Transverse colon (tissue), 4 donors: ENCODE data around the gene PRPF38A. TPM values are rescaled to one million over a fixed set of nuclear protein-coding genes. Genes with fewer than 3 reads are reported as not detected.
A peak's percentile ranks its signal among the peaks of the same experiment; 100 is the strongest.

Experiments
- DNase-seq: peaks from one replicate; pipeline ENCODE4 v3.0.0-alpha.2; 2019
- H3K27ac ChIP-seq, 4 donors: fragments of 200-600 bp; sonication (generic); 2 replicates each; pipeline ENCODE4 v1.5.1; 2016 to 2018; ENCODE audit warnings: inconsistent platforms in 4 of 4
- H3K27me3 ChIP-seq: fragments of 200-600 bp; sonication (generic); 2 replicates; pipeline ENCODE4 v1.5.1; 2017; ENCODE audit warnings: inconsistent platforms
- H3K36me3 ChIP-seq, 4 donors: fragments of 200-600 bp; sonication (generic); 2 replicates each; pipeline ENCODE4 v1.5.1; 2017 to 2019; ENCODE audit warnings: inconsistent platforms in 4 of 4
- H3K4me1 ChIP-seq, 4 donors: fragments of 200-600 bp; sonication (generic); 2 replicates each; pipeline ENCODE4 v1.5.1; 2017 to 2020; ENCODE audit warnings: inconsistent platforms in 4 of 4
- H3K4me3 ChIP-seq, 4 donors: fragments of 200-600 bp; sonication (generic); 1 replicate in 1 of 4; 2 replicates in 3 of 4; pipeline versions ENCODE4 v1.5.1 to v1.6.1; 2017 to 2019; ENCODE audit warnings: inconsistent platforms in 4 of 4
- H3K9me3 ChIP-seq, 2 donors: fragments of 200-600 bp; sonication (generic); 2 replicates each; pipeline ENCODE4 v1.5.1; 2017 to 2019; ENCODE audit warnings: inconsistent platforms in 2 of 2
- EP300 ChIP-seq: sonication (generic); formaldehyde crosslinking; IDR thresholded peaks from one replicate; pipeline ENCODE4 v1.6.1; 2017; ENCODE audit warnings: antibody characterized with exemption, low read depth
- POLR2A ChIP-seq: fragments of 450-650 bp; IDR thresholded peaks from one replicate; pipeline ENCODE4 v1.6.1; 2016; ENCODE audit warnings: antibody characterized with exemption, mild to moderate bottlenecking, moderate library complexity
- POLR2AphosphoS5 ChIP-seq, 3 donors: sonication (generic); formaldehyde crosslinking; IDR thresholded peaks; one replicate each; pipeline ENCODE4 v1.6.1; 2016; ENCODE audit warnings: antibody characterized with exemption in 3 of 3
- WGBS, 2 donors: methylation state at CpG; one replicate each; pipeline ENCODE4 v1.1.5; 2018; ENCODE audit warnings: low coverage in 1 of 2; 5-methylcytosine and 5-hydroxymethylcytosine counted together
- in situ Hi-C, 4 donors: fragments of 200-750 bp; cut with MboI; loops; one replicate each; pipeline versions ENCODE4 v1.15.0 to v1.15.1; 2017; ENCODE audit warnings: low sequenced_read_pairs in 3 of 4, low pct_ligation_motif_present in 1 of 4, low pct_unique_long_range_greater_than_20kb in 1 of 4
- intact Hi-C: fragments of 100-400 bp; cut with DNase I; formaldehyde crosslinking; loops from one replicate; pipeline ENCODE4 v1.15.1; 2023; ENCODE audit warnings: low total_unique reads
- total RNA-seq, 4 donors: library from RNA; depleted of rRNA; stranded (reverse); fragments of >200 nt; gene quantifications; one replicate each; pipeline ENCODE4 v1.1.0, GENCODE V29; 2016
- TF ChIP-seq, protein P1 (sequence below), 5 experiments: fragments of 200-600 bp in 3 of 5; fragments of 450-650 bp in 2 of 5; sonication (generic) in 3 of 5; IDR thresholded peaks; 1 replicate in 2 of 5; 2 replicates in 3 of 5; pipeline ENCODE4 v1.5.1; 2016 to 2017; ENCODE audit warnings: antibody characterized with exemption in 5 of 5, inconsistent platforms in 3 of 5, mild to moderate bottlenecking in 2 of 5, moderate library complexity in 1 of 5

PRPF38A gene
- total RNA-seq, 4 donors from 2014 or later: 4.0 to 25.5 (median 20.1) TPM

DNA sequence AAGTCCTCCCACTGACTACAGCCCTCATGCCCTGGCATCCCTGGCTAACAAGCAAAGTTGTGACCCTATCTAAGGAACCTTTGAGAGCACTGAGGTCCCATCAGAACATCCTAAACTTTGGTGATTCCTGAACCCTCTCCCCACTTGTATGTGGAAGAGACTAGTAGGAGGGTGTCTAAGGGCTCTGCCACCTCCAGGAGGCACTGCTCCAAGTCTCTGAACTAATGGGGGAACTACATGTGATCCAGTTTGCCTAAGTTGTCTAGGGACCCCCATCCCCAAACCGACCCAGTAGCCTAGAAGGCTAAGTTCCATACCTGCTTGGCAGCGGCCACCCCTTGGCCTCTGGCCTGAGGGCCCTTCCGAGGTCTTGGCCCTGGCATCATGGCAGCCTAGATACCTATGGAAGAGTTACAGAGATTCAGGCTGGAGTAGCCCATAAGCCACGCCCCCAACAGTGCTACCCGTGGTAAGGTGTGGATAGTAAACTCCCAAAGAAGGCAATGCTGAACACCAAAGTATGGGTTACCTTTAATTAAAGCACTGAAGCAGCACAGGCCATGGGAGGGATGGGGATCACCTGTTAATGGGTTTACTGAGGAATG lies 40.1 kb upstream of the PRPF38A start:
- DNase-seq: no peak
- Histone ChIP-seq H3K4me1 (peaks cover 6 to 23% (median 17%) of the 10 kb centered on the region in 4 donors), H3K27ac (peak overlapping the region; percentile 93 to 99 (median 96)), H3K9me3 (no peaks in the 10 kb centered on the region), H3K27me3 (no peaks in the 10 kb centered on the region), H3K36me3 (peaks cover 0 to 30% (median 18%) of the 10 kb centered on the region in 4 donors), H3K4me3 (no peak overlapping the region)
- 81% methylated on average over 5 of the region's 5 CpGs; no CpG with 5 or more reads in 1 of the 2 donors for WGBS, 2 donors
- no peak for TF ChIP-seq EP300
- in situ Hi-C loops (no loop called here), intact Hi-C loops (no loop called here)

GRCh38 chr1:52365071-52365745 lies 39.2 kb upstream of the PRPF38A start:
- H3K27ac ChIP-seq: peak overlapping the region; percentile 93 to 99 (median 96)
- peak overlapping the region; percentile 78 to 98 (median 88) for H3K4me3 ChIP-seq
- TF ChIP-seq POLR2A (no peak), POLR2AphosphoS5 (IDR thresholded peaks at IDR 0.05) (peak in 2 of 3 donors; percentile 27 to 39)
- peak; percentile 66 for DNase-seq
- H3K36me3 ChIP-seq: peaks cover 0 to 21% (median 10%) of the 10 kb centered on the region in 4 donors
- intact Hi-C loops: no loop called here
- no peaks in the 10 kb centered on the region for H3K27me3 ChIP-seq
- 6 to 7% methylated on average over 3 to 22 of the region's 22 CpGs for WGBS, 2 donors
- H3K9me3 ChIP-seq: no peaks in the 10 kb centered on the region
- in situ Hi-C loops: no loop called here
- H3K4me1 ChIP-seq: peaks cover 6 to 23% (median 17%) of the 10 kb centered on the region in 4 donors

DNA sequence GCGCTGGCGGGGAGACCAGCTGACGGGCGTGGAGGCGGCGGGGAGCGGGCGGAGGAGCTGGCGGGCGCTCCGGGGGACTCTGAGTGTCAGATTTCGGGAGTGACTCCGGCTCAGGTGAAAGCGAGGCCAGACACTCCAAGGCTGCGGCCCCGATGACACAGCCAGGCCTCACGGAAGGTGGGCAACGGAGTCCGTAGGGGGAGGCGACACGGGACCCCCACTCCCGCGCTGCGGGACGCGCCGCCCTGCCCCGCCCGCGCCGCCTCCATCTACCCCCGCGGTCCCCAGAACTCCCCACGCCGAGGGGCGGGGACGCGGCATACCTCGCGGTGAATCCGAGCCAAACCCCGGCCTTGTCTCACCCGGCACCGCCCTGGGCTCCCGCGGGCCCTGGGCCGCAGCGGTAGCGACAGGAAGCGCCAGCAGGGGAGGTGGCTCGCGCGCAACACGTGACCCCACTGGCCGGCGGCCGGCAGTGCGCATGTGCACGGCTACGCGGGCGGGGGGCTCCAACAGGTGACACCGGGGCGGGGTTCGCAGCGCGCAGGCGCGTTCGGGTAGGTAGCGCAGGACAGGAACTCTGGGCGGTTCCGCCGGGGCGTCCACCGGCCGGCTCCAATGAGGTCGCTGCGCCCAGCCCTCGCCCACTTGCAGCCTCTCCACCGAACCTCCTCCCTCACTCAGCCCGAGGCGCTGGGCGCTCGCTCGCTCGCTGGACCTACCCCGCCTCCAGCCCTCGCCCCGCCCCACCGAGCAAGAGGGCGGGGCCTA lies 38.5 kb upstream of the PRPF38A start, which contains the start of gene CC2D1B:
CC2D1B (minus strand) TSS at position 460 of the 771 bp plus-strand sequence. CDS start 1,585 bp downstream, outside the sequence.
- Histone ChIP-seq H3K9me3 (no peaks in the 10 kb centered on the region), H3K27ac (peak within 1 kb of the TSS; percentile 93 to 99 (median 96)), H3K4me3 (peak within 1 kb of the TSS; percentile 78 to 98 (median 88)), H3K27me3 (no peaks in the 10 kb centered on the region), H3K4me1 (peaks cover 6 to 23% (median 17%) of the 10 kb centered on the region in 4 donors), H3K36me3 (peaks cover 0 to 14% (median 4%) of the 10 kb centered on the region in 4 donors)
- intact Hi-C loops (no loop called here), in situ Hi-C loops (no loop called here)
- peak; percentile 99 for DNase-seq
- 1% methylated on average over 61 of the region's 92 CpGs; no CpG with 5 or more reads in 1 of the 2 donors for WGBS, 2 donors
- TF ChIP-seq POLR2A: peak; percentile 96
- TF ChIP-seq, protein P1, sequence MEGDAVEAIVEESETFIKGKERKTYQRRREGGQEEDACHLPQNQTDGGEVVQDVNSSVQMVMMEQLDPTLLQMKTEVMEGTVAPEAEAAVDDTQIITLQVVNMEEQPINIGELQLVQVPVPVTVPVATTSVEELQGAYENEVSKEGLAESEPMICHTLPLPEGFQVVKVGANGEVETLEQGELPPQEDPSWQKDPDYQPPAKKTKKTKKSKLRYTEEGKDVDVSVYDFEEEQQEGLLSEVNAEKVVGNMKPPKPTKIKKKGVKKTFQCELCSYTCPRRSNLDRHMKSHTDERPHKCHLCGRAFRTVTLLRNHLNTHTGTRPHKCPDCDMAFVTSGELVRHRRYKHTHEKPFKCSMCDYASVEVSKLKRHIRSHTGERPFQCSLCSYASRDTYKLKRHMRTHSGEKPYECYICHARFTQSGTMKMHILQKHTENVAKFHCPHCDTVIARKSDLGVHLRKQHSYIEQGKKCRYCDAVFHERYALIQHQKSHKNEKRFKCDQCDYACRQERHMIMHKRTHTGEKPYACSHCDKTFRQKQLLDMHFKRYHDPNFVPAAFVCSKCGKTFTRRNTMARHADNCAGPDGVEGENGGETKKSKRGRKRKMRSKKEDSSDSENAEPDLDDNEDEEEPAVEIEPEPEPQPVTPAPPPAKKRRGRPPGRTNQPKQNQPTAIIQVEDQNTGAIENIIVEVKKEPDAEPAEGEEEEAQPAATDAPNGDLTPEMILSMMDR (IDR thresholded peaks at IDR 0.05): peak in 4 of 5 experiments; percentile 33 to 79 (median 40)
- peak; percentile 15 for TF ChIP-seq EP300
- peak; percentile 92 to 97 (median 97) for TF ChIP-seq POLR2AphosphoS5 (IDR thresholded peaks at IDR 0.05)

DNA sequence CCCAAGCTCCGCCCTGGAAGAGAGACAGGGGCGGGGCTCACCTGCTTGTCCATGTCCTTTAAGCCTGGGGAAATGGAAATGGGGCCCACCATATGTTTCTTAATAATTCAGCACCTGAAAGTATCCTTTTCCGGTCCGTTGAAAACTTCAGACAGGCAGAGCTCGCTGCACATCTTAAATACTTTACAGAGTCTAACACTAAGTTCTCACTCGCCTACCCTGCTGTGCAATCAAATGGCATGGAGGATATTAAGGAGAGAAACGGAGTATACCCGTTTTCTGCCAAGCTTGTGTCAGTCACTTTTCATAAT lies 37.9 kb upstream of the PRPF38A start:
- Histone ChIP-seq H3K27ac (peak overlapping the region; percentile 93 to 99 (median 96)), H3K27me3 (no peaks in the 10 kb centered on the region), H3K4me1 (peaks cover 6 to 23% (median 17%) of the 10 kb centered on the region in 4 donors), H3K9me3 (no peaks in the 10 kb centered on the region), H3K36me3 (peaks cover 0 to 9% (median 3%) of the 10 kb centered on the region in 4 donors), H3K4me3 (peak overlapping the region in 3 of 4 donors; percentile 78 to 92 (median 83))
- TF ChIP-seq POLR2AphosphoS5 (IDR thresholded peaks at IDR 0.05) (no peak), EP300 (no peak), POLR2A (no peak)
- TF ChIP-seq, protein P1 (IDR thresholded peaks at IDR 0.05): no peak
- intact Hi-C loops: no loop called here
- 14 to 20% methylated on average over 1 to 8 of the region's 8 CpGs for WGBS, 2 donors
- in situ Hi-C loops: no loop called here
- DNase-seq: no peak
